Psoas muscle (tissue), 8 donors: ENCODE results near the gene HYCC1. TPM values are rescaled to one million over a fixed set of nuclear protein-coding genes. Genes with fewer than 3 reads are reported as not detected.

Experiments
- ATAC-seq, 4 donors: fragments of 200-7000 bp; cut with Tn5 transposase; one replicate each; pipeline ENCODE4 v1.9.1; 2020; ENCODE audit warnings: moderate library complexity in 3 of 4, mild to moderate bottlenecking in 2 of 4
- DNase-seq, 2 donors: peaks; one replicate each; pipeline ENCODE4 v3.0.0-alpha.2; 2020
- H3K27ac ChIP-seq: fragments of 200-600 bp; one replicate; pipeline ENCODE4 v1.8.0; 2022
- H3K27me3 ChIP-seq, 3 donors: fragments of 200-600 bp in 1 of 3; one replicate each; pipeline versions ENCODE4 v1.6.1 to v1.8.0; 2013 to 2022; ENCODE audit warnings: low read length in 2 of 3, mild to moderate bottlenecking in 2 of 3, moderate library complexity in 1 of 3; ENCODE audit not compliant: insufficient read depth in 3 of 3
- H3K36me3 ChIP-seq, 2 donors: fragments of 200-600 bp in 1 of 2; one replicate each; pipeline versions ENCODE4 v1.6.1 to v1.8.0; 2013 to 2022; ENCODE audit warnings: low read depth in 1 of 2, mild to moderate bottlenecking in 1 of 2, moderate library complexity in 1 of 2; ENCODE audit not compliant: insufficient read depth in 1 of 2
- H3K4me1 ChIP-seq: fragments of 200-600 bp; one replicate; pipeline ENCODE4 v1.8.0; 2022
- H3K4me3 ChIP-seq: fragments of 200-600 bp; one replicate; pipeline ENCODE4 v1.8.0; 2022; ENCODE audit warnings: mild to moderate bottlenecking
- H3K9me3 ChIP-seq: fragments of 200-600 bp; one replicate; pipeline ENCODE4 v1.8.0; 2022
- WGBS, 3 donors: extraction: QIAGEN DNeasy Blood & Tissue Kit; methylation state at CpG; one replicate each; pipeline versions ENCODE4 v1.1.6 to v1.1.7; 2013; 5-methylcytosine and 5-hydroxymethylcytosine counted together
- intact Hi-C, 2 donors: fragments of 100-400 bp; cut with DNase I; formaldehyde crosslinking; loops; one replicate each; pipeline versions ENCODE4 v1.11.0 to v1.14.2; 2022
- polyA plus RNA-seq, 3 donors: library from polyadenylated mRNA; stranded (reverse); fragments of 200-250 nt; gene quantifications; one replicate each; pipeline ENCODE4 v1.2.3, GENCODE V29; 2013
- total RNA-seq, 4 donors: library from RNA; stranded (reverse); fragmentation: NEBNext Ultra II Directional in 2 of 4; extraction: Animal tissue kit (Norgen Biotek cat#: 25700) in 2 of 4; gene quantifications; one replicate each; pipeline versions ENCODE4 v1.2.1 to v1.2.4, GENCODE V29; 2021 to 2023
- TF ChIP-seq, protein P1 (sequence below): fragments of 200-600 bp; IDR thresholded peaks from one replicate; pipeline ENCODE4 v1.8.0; 2022; ENCODE audit warnings: antibody characterized with exemption
- donor health status: healthy with polysubstance abuse.
- donor health status: DM: no; HTN: no; CAD: no; lungs with moderate emphysema.
- donor health status: Bipolar disorder and iron deficiency.
- donor health status: healthy.
- donor health status: DM: yes; HTN: yes; CAD: no.
- donor health status: DM: no; HTN: no; CAD: no.
- donor health status: DM: no; HTN: no; CAD: no.
- donor health status: DM: yes; HTN: yes; CAD: no.

Gene HYCC1
- total and polyA plus RNA-seq, 7 donors, result 14.6 to 63.9 (median 30.1) TPM

DNA sequence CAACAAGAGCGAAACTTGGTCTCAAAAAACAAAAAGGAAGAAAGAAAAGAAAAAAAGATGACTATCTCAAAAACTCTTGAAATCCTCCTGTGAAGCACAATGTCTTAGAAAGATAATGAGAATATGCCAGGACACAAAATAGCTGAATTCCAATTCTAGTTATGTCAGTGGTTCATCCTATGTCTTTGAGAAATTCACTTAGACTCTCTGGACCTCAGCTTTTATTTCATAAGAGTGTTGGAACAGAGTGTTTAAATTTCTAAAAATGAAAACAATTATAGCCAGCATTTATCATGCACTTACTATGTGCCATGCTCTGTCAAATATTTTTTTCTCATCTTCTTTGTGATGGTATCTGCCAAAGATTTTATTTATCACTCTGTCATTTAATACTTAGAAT, 13.3 kb upstream of the HYCC1 start:
- TF ChIP-seq, protein P1, sequence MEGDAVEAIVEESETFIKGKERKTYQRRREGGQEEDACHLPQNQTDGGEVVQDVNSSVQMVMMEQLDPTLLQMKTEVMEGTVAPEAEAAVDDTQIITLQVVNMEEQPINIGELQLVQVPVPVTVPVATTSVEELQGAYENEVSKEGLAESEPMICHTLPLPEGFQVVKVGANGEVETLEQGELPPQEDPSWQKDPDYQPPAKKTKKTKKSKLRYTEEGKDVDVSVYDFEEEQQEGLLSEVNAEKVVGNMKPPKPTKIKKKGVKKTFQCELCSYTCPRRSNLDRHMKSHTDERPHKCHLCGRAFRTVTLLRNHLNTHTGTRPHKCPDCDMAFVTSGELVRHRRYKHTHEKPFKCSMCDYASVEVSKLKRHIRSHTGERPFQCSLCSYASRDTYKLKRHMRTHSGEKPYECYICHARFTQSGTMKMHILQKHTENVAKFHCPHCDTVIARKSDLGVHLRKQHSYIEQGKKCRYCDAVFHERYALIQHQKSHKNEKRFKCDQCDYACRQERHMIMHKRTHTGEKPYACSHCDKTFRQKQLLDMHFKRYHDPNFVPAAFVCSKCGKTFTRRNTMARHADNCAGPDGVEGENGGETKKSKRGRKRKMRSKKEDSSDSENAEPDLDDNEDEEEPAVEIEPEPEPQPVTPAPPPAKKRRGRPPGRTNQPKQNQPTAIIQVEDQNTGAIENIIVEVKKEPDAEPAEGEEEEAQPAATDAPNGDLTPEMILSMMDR, result no peak
- ATAC-seq (no peak), DNase-seq (no peak)
- Histone ChIP-seq H3K4me1 (peaks cover 6% of the 10 kb centered on the region), H3K36me3 (peaks cover 0 to 2% of the 10 kb centered on the region in 2 donors), H3K27me3 (no peaks in the 10 kb centered on the region), H3K27ac (no peak overlapping the region), H3K4me3 (no peak overlapping the region), H3K9me3 (no peaks in the 10 kb centered on the region)
- intact Hi-C loops, result no loop called here
- WGBS, 3 donors, result 93 to 100% (median 100%) methylated on average over 1 of the region's 1 CpG

DNA sequence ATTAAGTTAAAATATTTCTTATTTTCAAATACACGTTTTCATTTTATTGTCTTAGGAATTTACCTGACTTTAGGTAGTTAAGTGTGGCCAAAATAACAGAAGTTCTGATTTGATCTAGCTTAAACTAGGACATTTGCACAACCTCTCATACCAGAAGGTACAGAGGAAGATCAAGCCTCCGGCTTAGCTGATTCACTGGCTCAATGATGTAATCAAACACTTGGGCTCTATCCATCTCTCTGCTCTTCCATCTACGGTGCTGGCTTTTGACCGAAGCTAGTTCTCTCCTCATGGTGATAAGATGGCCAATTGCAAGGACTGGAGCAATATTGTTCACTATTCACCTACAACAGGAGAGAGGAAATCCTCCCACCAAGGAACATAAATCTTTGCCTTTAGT, 12.2 kb upstream of the HYCC1 start:
- ATAC-seq, result peak in 3 of 4 donors; percentile 61 to 72 (median 68)
- intact Hi-C loops, result no loop called here
- H3K9me3 ChIP-seq, result no peaks in the 10 kb centered on the region
- no peak overlapping the region for H3K27ac ChIP-seq
- H3K27me3 ChIP-seq, result no peaks in the 10 kb centered on the region
- H3K36me3 ChIP-seq, result peaks cover 0 to 2% of the 10 kb centered on the region in 2 donors
- TF ChIP-seq, protein P1, result no peak
- H3K4me3 ChIP-seq, result no peak overlapping the region
- 69 to 86% (median 85%) methylated on average over 4 of the region's 4 CpGs for WGBS, 3 donors
- DNase-seq, result no peak
- peaks cover 6% of the 10 kb centered on the region for H3K4me1 ChIP-seq

DNA sequence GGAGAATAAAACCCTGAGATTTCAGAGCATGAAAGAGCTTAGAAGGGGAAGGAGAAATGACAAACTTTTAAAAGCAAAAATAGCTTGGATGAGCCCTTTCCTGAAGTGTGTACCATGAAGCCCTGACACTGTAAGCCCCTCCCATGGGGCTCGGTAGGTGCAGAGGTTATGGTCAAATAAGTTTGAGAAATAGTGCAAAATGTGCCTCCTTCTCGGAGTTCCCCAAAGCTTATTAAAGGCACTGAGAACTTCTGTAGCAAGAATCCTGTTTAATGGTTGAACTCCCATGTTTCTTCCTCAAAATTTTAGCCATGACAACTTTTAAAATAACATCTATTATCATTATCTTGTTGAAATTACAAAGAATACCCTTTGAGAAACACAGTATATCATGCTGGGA, 10.5 kb upstream of the HYCC1 start:
- DNase-seq, result no peak
- H3K27ac ChIP-seq, result no peak overlapping the region
- H3K4me1 ChIP-seq, result peaks cover 6% of the 10 kb centered on the region
- peak overlapping the region; percentile 3 for H3K4me3 ChIP-seq
- ATAC-seq, result no peak
- intact Hi-C loops, result no loop called here
- WGBS, 3 donors, result 82 to 90% (median 89%) methylated on average over 2 of the region's 2 CpGs
- TF ChIP-seq, protein P1, result no peak
- peaks cover 0 to 2% of the 10 kb centered on the region in 2 donors for H3K36me3 ChIP-seq
- H3K9me3 ChIP-seq, result no peaks in the 10 kb centered on the region
- no peaks in the 10 kb centered on the region for H3K27me3 ChIP-seq

DNA sequence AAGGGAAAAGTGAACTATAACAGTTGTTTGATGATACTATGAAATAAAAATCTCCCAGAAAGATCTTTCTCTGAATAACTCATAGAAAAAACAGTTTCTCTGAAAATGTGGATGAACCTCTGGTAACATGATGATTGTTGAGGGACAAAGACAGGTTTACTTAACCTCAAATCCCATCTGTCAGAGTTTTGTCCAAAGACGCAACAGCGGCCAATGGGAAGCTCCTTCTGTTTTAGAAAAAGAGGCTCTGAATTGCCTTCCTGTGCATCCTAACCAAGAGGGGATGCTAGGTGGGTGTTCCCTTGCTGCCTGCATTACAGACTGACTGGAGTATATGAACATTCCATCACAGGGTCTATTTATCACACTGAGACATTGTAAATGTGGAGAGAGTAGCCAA, 8.9 kb upstream of the HYCC1 start:
- H3K36me3 ChIP-seq, result peaks cover 0 to 2% of the 10 kb centered on the region in 2 donors
- WGBS, 3 donors, result 93 to 98% (median 94%) methylated on average over 2 of the region's 2 CpGs
- no peaks in the 10 kb centered on the region for H3K9me3 ChIP-seq
- no peak overlapping the region for H3K4me3 ChIP-seq
- DNase-seq (no peak), ATAC-seq (no peak)
- H3K27ac ChIP-seq, result no peak overlapping the region
- intact Hi-C loops, result no loop called here
- TF ChIP-seq, protein P1, result no peak
- no peaks in the 10 kb centered on the region for H3K27me3 ChIP-seq
- H3K4me1 ChIP-seq, result peaks cover 6% of the 10 kb centered on the region

DNA sequence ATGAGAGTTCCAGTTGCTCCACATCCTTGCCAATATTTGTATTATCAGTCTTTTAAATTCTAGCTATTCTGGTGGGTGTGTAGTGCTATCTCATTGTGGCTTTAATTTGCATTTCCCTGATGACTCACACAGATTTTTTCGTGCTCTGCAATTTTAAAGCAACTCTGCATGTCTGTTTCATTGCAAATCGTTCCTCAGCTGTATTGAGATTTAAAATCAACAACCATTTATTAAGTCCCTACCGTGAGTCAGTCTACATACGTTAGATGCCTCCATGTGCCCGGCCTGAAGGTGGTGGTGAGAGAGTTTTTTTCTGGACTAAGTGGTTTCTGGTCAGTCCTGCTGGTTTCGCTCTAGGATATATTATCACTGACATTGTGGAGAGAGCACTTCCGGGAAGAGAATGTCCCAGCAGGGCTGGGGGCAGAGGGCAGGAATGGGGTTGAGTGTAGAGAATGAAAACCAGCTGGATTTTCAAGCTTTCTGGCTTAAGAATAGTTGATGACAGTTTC, 8.4 kb upstream of the HYCC1 start:
- Histone ChIP-seq H3K9me3 (no peaks in the 10 kb centered on the region), H3K4me3 (no peak overlapping the region), H3K4me1 (peaks cover 6% of the 10 kb centered on the region), H3K36me3 (peaks cover 0 to 2% of the 10 kb centered on the region in 2 donors), H3K27me3 (no peaks in the 10 kb centered on the region), H3K27ac (no peak overlapping the region)
- intact Hi-C loops, result no loop called here
- 67 to 75% (median 73%) methylated on average over 7 of the region's 7 CpGs for WGBS, 3 donors
- TF ChIP-seq, protein P1, result no peak
- ATAC-seq, result no peak
- no peak for DNase-seq
